ENCODE measurements around the gene DCHS1.

Gene DCHS1

GRCh38 chr11:6670202-6670830 is 14.7 kb upstream of the DCHS1 start:
- no peak for DNase-seq (ENCODE audit: low spot score)

- no peak for DNase-seq (ENCODE audit: low spot score)
These were observed 12.2 kb upstream of the DCHS1 start for GRCh38 chr11:6667733-6668374.

GRCh38 chr11:6666302-6667183 is 10.9 kb upstream of the DCHS1 start:
- no peak for DNase-seq (ENCODE audit: low spot score)

DNA sequence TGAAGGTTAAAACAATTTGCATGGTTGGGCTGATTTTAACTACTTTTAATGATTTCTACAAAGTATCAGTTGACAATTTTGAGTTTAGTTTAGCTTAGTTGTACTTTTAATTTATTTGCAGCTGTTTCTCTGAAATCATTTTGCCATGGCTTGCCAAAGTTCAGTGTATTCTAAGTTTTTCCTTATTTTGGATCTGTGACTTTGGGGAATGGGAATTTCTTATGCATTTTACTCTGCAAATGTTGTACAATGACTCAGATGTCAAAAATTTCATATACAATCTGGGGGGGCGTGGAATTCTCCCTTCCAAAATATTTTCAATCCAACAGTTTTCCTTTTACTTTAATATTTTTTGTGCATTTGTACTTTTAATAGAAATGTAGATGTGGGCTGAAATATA is 8.9 kb upstream of the DCHS1 start:
- DNase-seq (ENCODE audit: low spot score): no peak

DNA sequence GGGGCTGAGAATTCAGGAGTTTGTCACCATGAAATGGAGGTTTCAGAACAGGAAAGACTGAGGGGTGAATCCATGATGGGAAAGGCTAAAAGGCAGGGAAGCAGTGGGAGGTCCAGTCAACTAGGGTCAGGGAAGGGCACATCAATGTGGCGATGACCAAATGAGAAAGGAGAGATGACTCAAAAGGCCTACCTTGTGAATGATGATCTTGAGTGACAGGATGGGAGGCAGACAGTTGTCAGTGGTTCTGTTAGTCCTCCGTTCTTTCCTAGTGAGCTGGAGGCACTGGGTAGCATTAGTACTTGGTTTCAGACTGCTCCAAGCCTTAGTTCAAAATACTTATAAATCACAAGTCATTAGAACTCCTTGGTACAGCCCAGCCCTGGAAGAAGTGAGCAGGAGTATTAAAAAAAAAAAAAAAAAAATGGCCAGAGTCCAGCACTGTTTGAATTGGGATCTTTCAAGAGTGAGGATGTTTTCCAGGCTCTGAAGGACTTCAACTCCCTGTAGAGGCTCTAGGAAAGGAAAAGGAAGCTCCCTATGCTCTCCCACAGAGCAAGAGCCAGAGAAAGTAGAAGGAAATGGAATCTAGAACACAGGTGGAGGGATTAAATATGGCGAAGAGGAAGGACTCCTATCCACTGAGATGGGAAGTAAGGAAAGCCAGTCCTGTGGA is 8.3 kb upstream of the DCHS1 start:
- DNase-seq (ENCODE audit: low spot score): no peak

- no peak for DNase-seq (ENCODE audit: low spot score)
These were observed 5.1 kb upstream of the DCHS1 start for GRCh38 chr11:6660712-6661111.

GRCh38 chr11:6658647-6659046 is 3.0 kb upstream of the DCHS1 start:
- DNase-seq (ENCODE audit: low spot score): no peak

DNA sequence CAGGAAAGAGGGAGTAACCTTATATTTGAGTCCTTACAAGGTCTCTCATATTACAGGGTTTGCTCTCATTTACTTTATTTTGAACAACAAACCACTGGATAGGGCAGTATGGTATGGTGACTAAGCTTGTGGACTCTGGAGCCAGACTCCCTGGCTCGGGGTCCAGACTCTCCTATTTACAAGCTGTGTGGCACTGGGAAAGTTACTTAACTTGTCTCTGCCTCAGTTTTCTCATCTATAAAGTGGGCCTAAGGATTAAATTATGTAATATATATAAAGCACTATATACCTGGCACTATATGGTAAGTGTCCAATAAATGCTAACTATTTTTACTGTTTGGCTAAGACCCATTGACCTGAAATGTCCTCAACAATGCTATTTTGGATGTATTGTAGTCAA is 1.7 kb upstream of the DCHS1 start:
- no peak for DNase-seq (ENCODE audit: low spot score)

- DNase-seq (ENCODE audit: low spot score): no peak
These were observed 1.3 kb upstream of the DCHS1 start for GRCh38 chr11:6656936-6657335.

DNA sequence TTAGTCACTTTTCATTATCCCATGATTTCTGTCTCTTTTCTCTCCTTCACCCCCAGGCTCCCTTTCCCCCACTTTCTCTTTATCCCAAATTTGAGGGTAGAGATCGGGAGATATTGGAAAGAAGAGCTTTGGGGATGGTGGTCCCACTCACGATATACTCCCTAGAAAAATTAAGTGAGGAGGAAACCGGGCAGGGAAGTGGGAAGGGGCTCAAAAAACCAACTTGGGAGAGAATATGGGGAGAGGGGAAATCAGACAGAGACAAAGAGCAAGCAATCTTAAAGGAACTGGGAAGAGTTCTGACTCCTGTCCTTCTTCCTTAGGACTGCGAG is 941 bp upstream of the DCHS1 start:
- no peak for DNase-seq (ENCODE audit: low spot score)

DNA sequence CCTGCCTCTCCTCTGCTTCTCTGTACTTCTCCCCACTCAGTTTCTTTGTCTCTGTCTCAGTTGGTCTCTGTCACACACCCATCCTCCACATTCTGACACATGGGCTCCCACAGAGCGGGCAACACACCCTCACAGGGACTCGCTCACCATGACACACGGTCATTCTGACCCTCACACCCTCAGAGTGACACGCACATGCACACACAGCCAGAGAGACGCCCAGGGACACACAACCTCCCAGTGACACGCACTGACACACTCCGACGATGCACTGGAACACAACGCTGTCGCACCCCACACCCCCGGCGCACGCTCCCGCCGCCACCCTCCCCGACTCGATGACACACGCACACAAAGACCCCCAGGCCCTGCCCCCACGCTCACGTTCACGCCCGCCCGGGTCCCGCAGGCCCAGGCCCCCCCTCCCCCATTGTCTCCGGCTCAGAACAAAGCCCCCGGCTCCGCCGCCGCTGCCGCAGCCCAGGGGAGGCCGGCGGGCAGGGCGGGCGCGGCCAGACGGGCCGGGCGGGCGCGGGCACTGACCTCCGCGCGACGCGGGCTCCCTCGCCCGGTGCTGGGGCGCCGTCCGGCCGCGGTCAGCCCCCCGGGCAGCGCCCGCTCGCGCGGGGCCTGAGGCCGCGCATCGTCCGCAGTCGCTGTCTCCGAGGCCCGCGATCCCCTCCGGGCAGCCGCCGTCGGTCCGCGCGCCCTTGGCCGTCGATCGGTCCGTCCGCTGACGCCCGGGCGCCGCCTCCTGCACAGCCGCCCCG is 404 bp downstream of the DCHS1 start:
- peak; percentile 62 for DNase-seq (ENCODE audit: low spot score)

DNA sequence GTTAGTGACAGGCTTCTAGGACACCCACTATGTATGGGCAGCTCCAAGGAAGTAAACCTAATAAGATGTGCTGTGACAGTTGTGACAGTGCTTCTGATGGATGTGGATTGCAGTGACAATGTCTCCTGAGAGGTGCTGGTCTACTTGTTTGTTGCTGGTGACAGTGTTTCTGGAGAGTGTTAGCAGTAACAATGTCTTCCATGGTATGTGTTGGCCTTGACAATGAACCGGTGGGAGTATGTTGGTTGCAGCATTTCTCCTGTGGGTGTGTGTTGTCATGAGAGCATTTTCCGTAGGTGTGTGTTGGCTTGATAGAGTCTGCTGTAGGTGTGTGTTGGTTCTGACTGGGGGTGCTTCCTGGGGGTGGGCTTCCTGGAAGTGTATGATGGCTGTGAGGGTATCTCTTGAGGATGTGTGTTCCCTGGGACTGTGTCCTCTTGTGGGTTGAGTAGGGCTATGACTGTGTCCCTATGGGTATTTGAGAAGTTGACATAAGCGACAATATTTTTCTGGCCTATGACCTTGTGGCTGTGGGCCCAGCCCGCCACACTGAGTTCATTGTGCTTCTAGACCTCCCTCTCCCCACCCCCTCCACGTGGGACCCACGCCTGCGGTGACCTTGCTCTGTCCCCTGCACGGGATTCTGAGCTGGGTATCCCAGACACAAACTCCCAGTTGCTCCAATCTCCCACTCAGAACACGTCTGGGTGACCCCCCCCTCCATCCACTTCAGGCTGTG is 1.2 kb downstream of the DCHS1 start:
- no peak for DNase-seq (ENCODE audit: low spot score)

GRCh38 chr11:6653656-6654055 is 2.0 kb downstream of the DCHS1 start:
- DNase-seq (ENCODE audit: low spot score): no peak

GRCh38 chr11:6653097-6653496 is 2.5 kb downstream of the DCHS1 start:
- DNase-seq (ENCODE audit: low spot score): no peak

- DNase-seq (ENCODE audit: low spot score): no peak
These were observed 3.4 kb downstream of the DCHS1 start for GRCh38 chr11:6652182-6652581.

- DNase-seq (ENCODE audit: low spot score): no peak
These were observed 4.6 kb downstream of the DCHS1 start for GRCh38 chr11:6650980-6651379.

DNA sequence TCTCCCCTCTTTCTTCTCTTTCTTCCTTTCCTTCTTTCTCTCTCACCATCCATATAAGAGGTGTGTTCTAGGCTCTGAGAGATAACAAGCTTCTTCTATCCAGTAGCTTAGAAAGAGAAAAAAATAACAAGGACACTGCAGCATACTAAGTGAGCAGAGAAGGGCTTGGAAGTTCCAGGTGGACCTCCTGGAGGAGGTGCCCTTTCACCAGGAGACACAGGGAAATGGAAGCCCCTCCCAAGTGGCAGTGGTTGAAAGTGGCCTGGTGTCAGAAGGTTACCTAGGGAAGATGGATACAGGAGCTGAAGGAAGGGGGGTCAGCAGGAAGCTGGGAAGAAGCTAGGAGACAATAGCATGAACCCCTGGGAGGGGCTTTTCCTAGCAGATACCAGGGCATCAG is 5.5 kb downstream of the DCHS1 start:
- no peak for DNase-seq (ENCODE audit: low spot score)

DNA sequence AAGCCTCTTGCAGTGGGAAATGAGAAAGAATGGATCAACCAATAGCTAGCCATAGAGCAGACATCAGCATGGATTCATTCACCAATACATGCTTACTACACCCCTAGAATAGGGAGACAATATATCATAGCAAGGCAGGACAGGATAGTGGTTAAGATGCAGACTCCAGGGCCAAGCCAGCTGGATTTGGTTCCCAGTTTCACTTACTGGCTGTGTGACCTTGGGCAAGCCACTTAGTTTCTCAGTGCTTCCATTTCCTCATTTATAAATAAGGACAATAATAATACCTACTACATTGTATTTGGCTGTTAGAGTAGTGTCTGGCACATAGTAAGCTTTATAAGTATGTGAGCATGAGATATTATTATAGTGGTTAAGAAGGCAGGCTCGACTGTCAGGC is 7.1 kb downstream of the DCHS1 start:
- no peak for DNase-seq (ENCODE audit: low spot score)

GRCh38 chr11:6647836-6648235 is 7.8 kb downstream of the DCHS1 start:
- no peak for DNase-seq (ENCODE audit: low spot score)

- no peak for DNase-seq (ENCODE audit: low spot score)
These were observed 8.5 kb downstream of the DCHS1 start for GRCh38 chr11:6646918-6647679.

DNA sequence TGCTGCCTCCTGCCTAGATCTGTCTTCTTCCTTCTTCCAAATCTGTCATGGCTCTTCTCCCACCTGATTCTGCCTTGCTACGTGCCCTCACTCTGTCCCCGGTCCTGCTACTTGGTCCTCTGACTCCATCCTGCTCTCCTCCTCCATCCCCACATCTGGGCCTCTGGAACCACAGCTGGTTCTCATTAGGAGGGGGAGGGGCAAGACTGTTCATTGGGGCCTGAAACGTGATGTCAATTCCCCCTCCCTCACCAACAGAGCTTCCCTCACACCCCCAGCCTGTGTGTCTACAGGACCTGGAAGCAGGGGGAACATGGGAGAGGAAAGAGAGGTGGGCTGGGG is 9.1 kb downstream of the DCHS1 start:
- DNase-seq (ENCODE audit: low spot score): no peak
